HG03565 (cell line): ENCODE data around the gene TELO2.

Experiments used
- ATAC-seq: cut with Tn5 transposase; IDR thresholded peaks from one replicate; pipeline ENCODE4 v1.9.1; 2021; ENCODE audit warnings: mild to moderate bottlenecking, moderate library complexity; ENCODE audit not compliant: unreplicated experiment

The TELO2 gene

GRCh38 chr16:1496464-1496863 lies 3.3 kb downstream of the TELO2 start:
- ATAC-seq, result no peak

- ATAC-seq, result no peak
Observed at GRCh38 chr16:1497014-1497598, 3.9 kb downstream of the TELO2 start.

GRCh38 chr16:1498899-1499676 lies 5.9 kb downstream of the TELO2 start:
- no peak for ATAC-seq

GRCh38 chr16:1499756-1500464 lies 6.8 kb downstream of the TELO2 start:
- ATAC-seq, result no peak

- ATAC-seq, result no peak
Observed at GRCh38 chr16:1500465-1501150, 7.4 kb downstream of the TELO2 start.

GRCh38 chr16:1501630-1502029 lies 8.5 kb downstream of the TELO2 start:
- ATAC-seq, result no peak

- ATAC-seq, result no peak
Observed at GRCh38 chr16:1502092-1503004, 9.2 kb downstream of the TELO2 start.

GRCh38 chr16:1503110-1503955 lies 10.2 kb downstream of the TELO2 start:
- ATAC-seq, result no peak

- no peak for ATAC-seq
Observed at GRCh38 chr16:1505073-1505844, 12.1 kb downstream of the TELO2 start.

GRCh38 chr16:1505912-1506311 lies 12.8 kb downstream of the TELO2 start:
- ATAC-seq, result no peak

- no peak for ATAC-seq
Observed at GRCh38 chr16:1506494-1507213, 13.5 kb downstream of the TELO2 start.

- no peak for ATAC-seq
Observed at GRCh38 chr16:1508494-1509187, 15.5 kb downstream of the TELO2 start.

- ATAC-seq, result no peak
Observed at GRCh38 chr16:1509307-1510221, 16.4 kb downstream of the TELO2 start.

- ATAC-seq, result no peak
Observed at GRCh38 chr16:1510272-1510671, 17.1 kb downstream of the TELO2 start.

- ATAC-seq, result no peak
Observed at GRCh38 chr16:1510941-1511351, 17.8 kb downstream of the TELO2 start.
